ENCODE measurements around the gene FOXK2. TPM values are rescaled to one million over a fixed set of nuclear protein-coding genes. Genes with fewer than 3 reads are reported as not detected.

Gene FOXK2
- total RNA-seq, 2 experiments from 2014 or later: 32.5 to 33.7 TPM

- Histone ChIP-seq H3K27ac (ENCODE audit: low read depth in 1 of 2, low read length in 2 of 2) (no peak overlapping the region), H3K4me3 (ENCODE audit: low read length) (no peak overlapping the region), H3K9me3 (ENCODE audit: control insufficient read depth in 1 of 2, insufficient read depth in 1 of 2, low read length in 2 of 2) (no peaks in the 10 kb centered on the region), H3K36me3 (ENCODE audit: insufficient read depth, low read length) (peaks cover 67% of the 10 kb centered on the region), H3K27me3 (ENCODE audit: control insufficient read depth in 1 of 2, insufficient read depth in 2 of 2, low read length in 2 of 2) (no peaks in the 10 kb centered on the region), H3K4me1 (ENCODE audit: insufficient read depth, low read length) (no peaks in the 10 kb centered on the region)
- Mint-ChIP-seq H3K36me3 (ENCODE audit: low read depth) (peaks cover 77% of the 10 kb centered on the region), H3K27me3 (no peaks in the 10 kb centered on the region), H3K9me3 (no peaks in the 10 kb centered on the region), H3K4me1 (ENCODE audit: low read depth) (no peaks in the 10 kb centered on the region), H3K27ac (no peak overlapping the region), H3K4me3 (no peak overlapping the region)
- ChIA-PET POLR2A (interaction anchor here (0.6 kb wide), 1 partner anchor 932 kb away, joined by 4 read pairs; the partner anchor contains the start of gene HGS), CTCF (no interaction called here)
- intact Hi-C loops (cut with DNase I, micrococcal nuclease): no loop called here
- TF ChIP-seq CTCF (IDR thresholded peaks at IDR 0.05): no peak
- no peak for ATAC-seq (ENCODE audit: poor library complexity)
- DNase-seq: no peak
These were observed 96.6 kb downstream of the FOXK2 start for GRCh38 chr17:82616021-82616711.

GRCh38 chr17:82619211-82619610 lies 99.7 kb downstream of the FOXK2 start:
- Mint-ChIP-seq H3K9me3 (no peaks in the 10 kb centered on the region), H3K36me3 (ENCODE audit: low read depth) (peaks cover 91% of the 10 kb centered on the region), H3K27me3 (no peaks in the 10 kb centered on the region), H3K4me1 (ENCODE audit: low read depth) (no peaks in the 10 kb centered on the region), H3K27ac (no peak overlapping the region), H3K4me3 (no peak overlapping the region)
- Histone ChIP-seq H3K27me3 (ENCODE audit: control insufficient read depth in 1 of 2, insufficient read depth in 2 of 2, low read length in 2 of 2) (no peaks in the 10 kb centered on the region), H3K9me3 (ENCODE audit: control insufficient read depth in 1 of 2, insufficient read depth in 1 of 2, low read length in 2 of 2) (no peaks in the 10 kb centered on the region), H3K4me1 (ENCODE audit: insufficient read depth, low read length) (no peaks in the 10 kb centered on the region), H3K27ac (ENCODE audit: low read depth in 1 of 2, low read length in 2 of 2) (no peak overlapping the region), H3K4me3 (ENCODE audit: low read length) (no peak overlapping the region), H3K36me3 (ENCODE audit: insufficient read depth, low read length) (peaks cover 82% of the 10 kb centered on the region)
- ATAC-seq (ENCODE audit: poor library complexity) (no peak), DNase-seq (no peak)
- ChIA-PET POLR2A (interaction anchor here (0.7 kb wide), 1 partner anchor 435 kb away, joined by 3 read pairs; no protein-coding TSS in a partner anchor), CTCF (no interaction called here)
- no peak for TF ChIP-seq CTCF (IDR thresholded peaks at IDR 0.05)
- intact Hi-C loops (cut with DNase I, micrococcal nuclease): no loop called here

GRCh38 chr17:82619641-82620040 lies 100.1 kb downstream of the FOXK2 start:
- Histone ChIP-seq H3K4me3 (ENCODE audit: low read length) (no peak overlapping the region), H3K36me3 (ENCODE audit: insufficient read depth, low read length) (peaks cover 81% of the 10 kb centered on the region), H3K27ac (ENCODE audit: low read depth in 1 of 2, low read length in 2 of 2) (no peak overlapping the region), H3K9me3 (ENCODE audit: control insufficient read depth in 1 of 2, insufficient read depth in 1 of 2, low read length in 2 of 2) (no peaks in the 10 kb centered on the region), H3K4me1 (ENCODE audit: insufficient read depth, low read length) (no peaks in the 10 kb centered on the region), H3K27me3 (ENCODE audit: control insufficient read depth in 1 of 2, insufficient read depth in 2 of 2, low read length in 2 of 2) (no peaks in the 10 kb centered on the region)
- Mint-ChIP-seq H3K27me3 (no peaks in the 10 kb centered on the region), H3K36me3 (ENCODE audit: low read depth) (peaks cover 91% of the 10 kb centered on the region), H3K9me3 (no peaks in the 10 kb centered on the region), H3K4me1 (ENCODE audit: low read depth) (no peaks in the 10 kb centered on the region), H3K4me3 (no peak overlapping the region), H3K27ac (no peak overlapping the region)
- DNase-seq (no peak), ATAC-seq (ENCODE audit: poor library complexity) (no peak)
- no peak for TF ChIP-seq CTCF (IDR thresholded peaks at IDR 0.05)
- intact Hi-C loops (cut with DNase I, micrococcal nuclease): no loop called here
- POLR2A ChIA-PET: no interaction called here
- CTCF ChIA-PET: no interaction called here

Measured in CD4-positive, alpha-beta T cell (primary cell).